ENCODE data around the gene RNASE13. TPM values are rescaled to one million over a fixed set of nuclear protein-coding genes. Genes with fewer than 3 reads are reported as not detected.

The RNASE13 gene
- polyA plus RNA-seq, 1 of the 3 experiments (the other 2 are of a cell fraction): not detected

GRCh38 chr14:21018286-21018685, 16.3 kb downstream of the RNASE13 start (continued):
- TF ChIP-seq REST (IDR thresholded peaks at IDR 0.05; ENCODE audit: low read depth, low read length) (no peak), FOXJ3 (CRISPR knock-in tag; IDR thresholded peaks at IDR 0.05) (no peak), TAF1 (IDR thresholded peaks at IDR 0.05; ENCODE audit: borderline replicate concordance, low read depth, low read length) (no peak), ZBTB33 (IDR thresholded peaks at IDR 0.05; ENCODE audit: borderline replicate concordance, low read depth) (no peak)

- H3K9me2 ChIP-seq: no peaks in the 10 kb centered on the region
- no peaks in the 10 kb centered on the region for H3K79me2 ChIP-seq (ENCODE audit: insufficient read depth)
- ChIA-PET POLR2A (interaction anchor here (0.9 to 1.5 kb wide), 2 partner anchors 19 to 87 kb away, joined by 3 read pairs; no protein-coding TSS in a partner anchor), CTCF (interaction anchor here (0.8 to 18.2 kb wide), 10 partner anchors 8 to 118 kb away, joined by 3 to 555 read pairs (median 8); partner anchors contain the start of genes ARHGEF40, RNASE7, TMEM253 and ZNF219)
- no peaks in the 10 kb centered on the region for H3F3A ChIP-seq (replicated peaks; ENCODE audit: insufficient read depth)
- H3K9me3 ChIP-seq: no peaks in the 10 kb centered on the region
- H3K27me3 ChIP-seq (ENCODE audit: insufficient read depth): peaks cover 8% of the 10 kb centered on the region
- H3K4me2 ChIP-seq: no peak overlapping the region
- 84% methylated on average over 24 of the region's 28 CpGs for WGBS (ENCODE audit: low lambda C conversion rate)
- H4K20me1 ChIP-seq (ENCODE audit: insufficient read depth): no peaks in the 10 kb centered on the region
- no peak overlapping the region for H3K27ac ChIP-seq (ENCODE audit: low read depth in 2 of 2, low read length in 1 of 2)
- no peak for TF ChIP-seq MAX (IDR thresholded peaks at IDR 0.05; ENCODE audit: low read depth)
- no peak for TF ChIP-seq NFIC (IDR thresholded peaks at IDR 0.05; ENCODE audit: borderline replicate concordance)
- TF ChIP-seq EP300 (IDR thresholded peaks at IDR 0.05; ENCODE audit: borderline replicate concordance in 1 of 2, low read depth in 1 of 2, low read length in 1 of 2): no peak
- TF ChIP-seq TAF1 (IDR thresholded peaks at IDR 0.05; ENCODE audit: borderline replicate concordance, low read depth, low read length): no peak
- no peak for TF ChIP-seq TCF12 (IDR thresholded peaks at IDR 0.05)
- TF ChIP-seq NRF1 (IDR thresholded peaks at IDR 0.05; ENCODE audit: low read depth, low read length): no peak
- no peaks in the 10 kb centered on the region; a peak in 1 of 4 replicates for H3K4me1 ChIP-seq (ENCODE audit: control insufficient read depth in 1 of 2, insufficient read depth in 2 of 2, low read depth in 1 of 2, low read length in 1 of 2)
- H3K9ac ChIP-seq: no peak overlapping the region
- H3K36me3 ChIP-seq (replicated peaks in 1 of 2; ENCODE audit: control insufficient read depth in 1 of 2, insufficient read depth in 2 of 2, low read length in 1 of 2): no peaks in the 10 kb centered on the region
- DNase-seq: no peak
- no peak overlapping the region for H2AFZ ChIP-seq (ENCODE audit: low read depth)
- H3K4me3 ChIP-seq (ENCODE audit: low read depth in 2 of 2, low read length in 1 of 2): no peak overlapping the region
These were observed 16.9 kb downstream of the RNASE13 start for GRCh38 chr14:21017528-21018245.
